ENCODE measurements around the gene SWAP70.
A peak's percentile ranks its signal among the peaks of the same experiment; 100 is the strongest.

SWAP70 gene

GRCh38 chr11:9624448-9624847, 39.4 kb upstream of the SWAP70 start:
- no peak overlapping the region for H3K4me3 ChIP-seq (ENCODE audit: low read depth, low read length)
- TF ChIP-seq CTCF (conservative IDR thresholded peaks at IDR 0.05; ENCODE audit: low read depth, low read length), result no peak
- DNase-seq (ENCODE audit: low read depth), result no peak

GRCh38 chr11:9625162-9625561, 38.7 kb upstream of the SWAP70 start:
- TF ChIP-seq CTCF (conservative IDR thresholded peaks at IDR 0.05; ENCODE audit: low read depth, low read length), result no peak
- DNase-seq (ENCODE audit: low read depth), result no peak
- no peak overlapping the region for H3K4me3 ChIP-seq (ENCODE audit: low read depth, low read length)

GRCh38 chr11:9625728-9626127, 38.1 kb upstream of the SWAP70 start:
- no peak for DNase-seq (ENCODE audit: low read depth)
- H3K4me3 ChIP-seq (ENCODE audit: low read depth, low read length), result no peak overlapping the region
- TF ChIP-seq CTCF (conservative IDR thresholded peaks at IDR 0.05; ENCODE audit: low read depth, low read length), result no peak

GRCh38 chr11:9626496-9627394, 37.1 kb upstream of the SWAP70 start:
- DNase-seq (ENCODE audit: low read depth), result peak; percentile 18
- TF ChIP-seq CTCF (conservative IDR thresholded peaks at IDR 0.05; ENCODE audit: low read depth, low read length), result no peak
- H3K4me3 ChIP-seq (ENCODE audit: low read depth, low read length), result no peak overlapping the region

- TF ChIP-seq CTCF (conservative IDR thresholded peaks at IDR 0.05; ENCODE audit: low read depth, low read length), result no peak
- DNase-seq (ENCODE audit: low read depth), result no peak
- H3K4me3 ChIP-seq (ENCODE audit: low read depth, low read length), result no peak overlapping the region
Observed at GRCh38 chr11:9629064-9629463, 34.8 kb upstream of the SWAP70 start.

- no peak overlapping the region for H3K4me3 ChIP-seq (ENCODE audit: low read depth, low read length)
- no peak for TF ChIP-seq CTCF (conservative IDR thresholded peaks at IDR 0.05; ENCODE audit: low read depth, low read length)
- no peak for DNase-seq (ENCODE audit: low read depth)
Observed at GRCh38 chr11:9633679-9634078, 30.2 kb upstream of the SWAP70 start.

- no peak for DNase-seq (ENCODE audit: low read depth)
- H3K4me3 ChIP-seq (ENCODE audit: low read depth, low read length), result no peak overlapping the region
- no peak for TF ChIP-seq CTCF (conservative IDR thresholded peaks at IDR 0.05; ENCODE audit: low read depth, low read length)
Observed at GRCh38 chr11:9636691-9637090, 27.2 kb upstream of the SWAP70 start.

All from choroid plexus epithelial cell (primary cell).